Osteocyte (in vitro differentiated cells): ENCODE measurements around the gene NBAS. TPM values are rescaled to one million over a fixed set of nuclear protein-coding genes. Genes with fewer than 3 reads are reported as not detected.
"Not testable (repeated sequence)": the region's sequence is repeated elsewhere in the genome, so short reads cannot be mapped to it uniquely, and the experiment has no call there.

Experiments
- DNase-seq: peaks from one replicate; pipeline ENCODE4 v3.0.0; 2021; ENCODE audit warnings: mixed read lengths; ENCODE audit not compliant: unreplicated experiment; ENCODE audit errors: extremely low spot score
- H3K27ac Mint-ChIP-seq: one replicate; pipeline ENCODE4 v1.8.0; 2021; ENCODE audit warnings: mild to moderate bottlenecking, mixed read lengths; ENCODE audit not compliant: unreplicated experiment
- H3K27me3 Mint-ChIP-seq: one replicate; pipeline ENCODE4 v1.8.0; 2021; ENCODE audit warnings: mixed read lengths; ENCODE audit not compliant: unreplicated experiment
- H3K36me3 Mint-ChIP-seq: one replicate; pipeline ENCODE4 v1.8.0; 2021; ENCODE audit warnings: mixed read lengths; ENCODE audit not compliant: unreplicated experiment
- H3K4me1 Mint-ChIP-seq: one replicate; pipeline ENCODE4 v1.8.0; 2021; ENCODE audit warnings: mixed read lengths; ENCODE audit not compliant: unreplicated experiment
- H3K4me3 Mint-ChIP-seq: one replicate; pipeline ENCODE4 v1.8.0; 2021; ENCODE audit warnings: mild to moderate bottlenecking, moderate library complexity, mixed read lengths; ENCODE audit not compliant: unreplicated experiment
- H3K9me3 Mint-ChIP-seq: one replicate; pipeline ENCODE4 v1.8.0; 2021; ENCODE audit warnings: mixed read lengths; ENCODE audit not compliant: unreplicated experiment
- CTCF ChIP-seq: fragments of 200-600 bp; sonication (generic); IDR thresholded peaks from 2 replicates; pipeline ENCODE4 v1.5.0; 2021; ENCODE audit warnings: antibody characterized with exemption, mild to moderate bottlenecking, moderate library complexity
- total RNA-seq: library from RNA; stranded (reverse); gene quantifications from 2 replicates; pipeline ENCODE4 v1.2.1, GENCODE V29; 2021

Gene NBAS
- total RNA-seq, 1 donor from 2014 or later, result 43.6 TPM

GRCh38 chr2:15547115-15547876 lies 13.8 kb downstream of the NBAS start:
- H3K9me3 Mint-ChIP-seq, result no peaks in the 10 kb centered on the region
- H3K27me3 Mint-ChIP-seq, result no peaks in the 10 kb centered on the region
- TF ChIP-seq CTCF, result no peak
- DNase-seq, result no peak
- H3K4me1 Mint-ChIP-seq, result no peaks in the 10 kb centered on the region
- no peak overlapping the region for H3K4me3 Mint-ChIP-seq
- no peak overlapping the region for H3K27ac Mint-ChIP-seq
- H3K36me3 Mint-ChIP-seq, result peaks cover 10% of the 10 kb centered on the region

DNA sequence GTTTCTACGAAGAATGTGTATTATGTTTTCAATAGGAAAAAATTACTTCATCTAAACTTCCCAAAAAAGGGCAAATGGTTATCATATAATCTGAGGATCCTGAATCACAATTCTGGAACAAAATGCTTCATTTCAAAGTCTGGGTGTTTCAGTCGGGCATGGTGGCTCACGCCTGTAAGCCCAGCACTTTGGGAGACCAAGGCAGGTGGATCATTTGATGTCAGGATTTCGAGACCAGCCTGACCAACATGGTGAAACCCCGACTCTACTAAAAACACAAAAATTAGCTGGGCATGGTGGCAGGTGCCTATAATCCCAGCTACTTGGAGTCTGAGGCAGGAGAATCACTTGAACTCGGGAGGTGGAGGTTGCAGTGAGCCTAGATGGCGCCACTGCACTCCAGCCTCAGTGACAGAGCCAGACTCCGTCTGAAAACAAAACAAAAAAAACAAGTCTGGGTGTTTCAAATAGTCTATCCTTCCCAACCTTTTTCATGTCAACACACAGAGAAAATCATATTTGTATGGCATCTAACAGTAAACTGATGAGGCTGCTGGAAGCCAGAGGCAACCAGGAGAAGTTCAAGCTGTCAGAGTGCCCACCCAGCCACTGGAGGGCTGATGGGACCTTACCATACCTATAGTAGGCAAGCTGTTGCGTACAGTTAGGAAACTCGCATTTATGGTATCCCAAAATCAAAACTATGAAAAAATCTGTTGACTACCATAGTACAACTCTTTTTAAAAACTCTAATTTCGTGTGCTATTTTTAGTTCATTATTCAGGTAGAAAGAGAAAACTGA lies 14.6 kb downstream of the NBAS start:
- no peak overlapping the region for H3K4me3 Mint-ChIP-seq
- H3K9me3 Mint-ChIP-seq, result no peaks in the 10 kb centered on the region
- no peak for DNase-seq
- no peaks in the 10 kb centered on the region for H3K4me1 Mint-ChIP-seq
- H3K27ac Mint-ChIP-seq, result no peak overlapping the region
- H3K27me3 Mint-ChIP-seq, result no peaks in the 10 kb centered on the region
- peaks cover 9% of the 10 kb centered on the region for H3K36me3 Mint-ChIP-seq
- TF ChIP-seq CTCF, result peak; percentile 31

DNA sequence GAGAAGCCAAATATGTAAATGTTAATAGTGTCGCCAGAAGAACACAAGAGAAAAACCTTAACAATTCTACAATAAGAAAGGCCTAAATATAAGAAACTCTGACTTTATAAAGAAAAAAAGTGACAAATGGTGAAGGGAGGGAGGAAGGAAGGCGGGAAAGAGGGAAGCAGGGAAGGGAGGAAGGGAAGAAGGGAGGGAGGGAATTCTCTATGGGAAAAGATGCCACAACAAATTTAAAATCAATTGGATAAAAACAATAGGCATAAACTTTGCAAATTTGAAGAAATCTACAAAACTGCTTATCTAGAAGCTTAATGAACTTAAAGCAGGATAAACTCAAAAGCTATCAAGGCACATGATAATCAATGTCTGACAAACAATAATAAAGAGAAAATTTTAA lies 16.9 kb downstream of the NBAS start:
- H3K4me3 Mint-ChIP-seq, result no peak overlapping the region

DNA sequence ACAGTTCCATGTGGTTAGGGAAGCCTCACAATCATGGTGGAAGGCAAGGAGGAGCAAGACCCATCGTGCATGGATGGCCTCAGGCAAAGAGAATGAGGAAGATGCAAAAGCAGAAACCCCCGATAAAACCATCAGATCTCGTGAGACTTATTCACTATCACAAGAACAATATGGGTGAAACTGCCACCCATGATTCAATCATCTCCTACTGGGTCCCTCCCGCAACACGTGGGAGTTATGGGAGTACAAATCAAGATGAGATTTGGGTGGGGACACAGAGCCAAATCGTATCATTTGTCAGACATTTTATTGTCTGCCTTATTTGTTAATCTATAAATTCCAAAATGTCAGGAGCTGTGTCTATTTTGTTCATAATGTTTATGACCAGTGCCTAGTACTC lies 17.6 kb downstream of the NBAS start:
- H3K4me3 Mint-ChIP-seq, result no peak overlapping the region
- peaks cover 7% of the 10 kb centered on the region for H3K36me3 Mint-ChIP-seq
- H3K27ac Mint-ChIP-seq, result no peak overlapping the region
- H3K27me3 Mint-ChIP-seq, result no peaks in the 10 kb centered on the region
- no peak for DNase-seq
- no peak for TF ChIP-seq CTCF
- H3K9me3 Mint-ChIP-seq, result no peaks in the 10 kb centered on the region
- H3K4me1 Mint-ChIP-seq, result no peaks in the 10 kb centered on the region

More for the DNA sequence above, 16.9 kb downstream of the NBAS start:
- H3K4me1 Mint-ChIP-seq, result no peaks in the 10 kb centered on the region
- no peak for TF ChIP-seq CTCF
- H3K36me3 Mint-ChIP-seq, result peaks cover 14% of the 10 kb centered on the region
- no peak for DNase-seq
- no peak overlapping the region for H3K27ac Mint-ChIP-seq
- no peaks in the 10 kb centered on the region for H3K27me3 Mint-ChIP-seq
- no peaks in the 10 kb centered on the region for H3K9me3 Mint-ChIP-seq

- H3K27ac Mint-ChIP-seq, result no peak overlapping the region
- H3K4me3 Mint-ChIP-seq, result no peak overlapping the region
- TF ChIP-seq CTCF, result no peak
- no peaks in the 10 kb centered on the region for H3K27me3 Mint-ChIP-seq
- H3K36me3 Mint-ChIP-seq, result peaks cover 7% of the 10 kb centered on the region
- no peaks in the 10 kb centered on the region for H3K4me1 Mint-ChIP-seq
- no peaks in the 10 kb centered on the region for H3K9me3 Mint-ChIP-seq
- no peak for DNase-seq
Measured at GRCh38 chr2:15543053-15543452, 18.1 kb downstream of the NBAS start.

GRCh38 chr2:15542269-15542668 lies 18.9 kb downstream of the NBAS start:
- not testable (repeated sequence) for H3K4me3 Mint-ChIP-seq, DNase-seq, H3K27me3 Mint-ChIP-seq, H3K4me1 Mint-ChIP-seq, H3K9me3 Mint-ChIP-seq, H3K27ac Mint-ChIP-seq
- peaks cover 12% of the 10 kb centered on the region for H3K36me3 Mint-ChIP-seq

- not testable (repeated sequence) for H3K4me1 Mint-ChIP-seq, DNase-seq, H3K27ac Mint-ChIP-seq, H3K27me3 Mint-ChIP-seq, H3K4me3 Mint-ChIP-seq, H3K9me3 Mint-ChIP-seq
- peaks cover 20% of the 10 kb centered on the region for H3K36me3 Mint-ChIP-seq
Measured at GRCh38 chr2:15540523-15540922, 20.6 kb downstream of the NBAS start.
